GM18505 (cell line): Measurements from ENCODE around the gene TP53BP2.
"Not testable (repeated sequence)": the region's sequence is repeated elsewhere in the genome, so short reads cannot be mapped to it uniquely, and the experiment has no call there.

Experiments used
- ATAC-seq: cut with Tn5 transposase; IDR thresholded peaks from one replicate; pipeline ENCODE4 v1.9.1; 2021; ENCODE audit not compliant: unreplicated experiment
- POLR2A ChIP-seq: IDR thresholded peaks from 4 replicates; pipeline ENCODE4 v1.6.1; 2011; ENCODE audit warnings: borderline replicate concordance; ENCODE audit not compliant: insufficient read depth, insufficient read length; ENCODE audit errors: extremely low read depth

The TP53BP2 gene

DNA sequence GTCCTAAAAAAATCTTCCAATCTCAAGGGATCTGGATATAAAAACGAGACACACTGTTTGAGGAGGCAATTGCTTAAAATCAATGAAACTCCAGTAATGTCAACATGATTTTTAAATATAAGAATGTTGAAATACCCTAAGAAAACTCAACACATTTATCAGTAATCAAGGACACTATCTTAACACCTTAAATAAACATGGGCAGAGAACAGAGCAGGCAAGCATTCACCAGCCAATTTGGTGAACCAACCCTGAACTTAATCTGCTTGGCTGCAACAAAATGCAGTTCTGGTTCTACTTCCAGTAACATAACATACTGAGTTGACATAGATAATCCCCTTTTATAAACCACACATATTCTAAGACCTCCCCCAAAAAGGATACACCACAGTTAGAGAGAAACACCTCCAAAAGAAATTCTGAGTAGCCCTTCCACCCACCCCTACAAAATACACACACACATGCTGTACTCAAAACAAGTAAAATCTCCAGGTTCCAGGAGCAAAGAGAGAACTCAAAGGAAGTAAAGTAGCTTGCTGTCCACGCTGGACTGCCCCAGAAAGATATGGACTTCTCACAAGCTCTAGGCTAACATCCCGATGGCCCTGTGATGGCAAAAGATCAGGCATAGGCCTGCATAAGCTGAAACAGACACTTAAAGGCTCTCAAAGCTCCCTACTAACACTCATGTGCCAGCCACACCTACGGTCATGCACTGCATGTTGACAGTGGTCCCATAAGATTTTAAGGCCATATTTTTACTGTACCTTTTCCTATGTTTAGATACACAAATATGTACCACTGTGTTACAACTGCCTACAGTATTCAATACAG lies 30.5 kb downstream of the TP53BP2 start:
- TF ChIP-seq POLR2A: no peak
- ATAC-seq: no peak

DNA sequence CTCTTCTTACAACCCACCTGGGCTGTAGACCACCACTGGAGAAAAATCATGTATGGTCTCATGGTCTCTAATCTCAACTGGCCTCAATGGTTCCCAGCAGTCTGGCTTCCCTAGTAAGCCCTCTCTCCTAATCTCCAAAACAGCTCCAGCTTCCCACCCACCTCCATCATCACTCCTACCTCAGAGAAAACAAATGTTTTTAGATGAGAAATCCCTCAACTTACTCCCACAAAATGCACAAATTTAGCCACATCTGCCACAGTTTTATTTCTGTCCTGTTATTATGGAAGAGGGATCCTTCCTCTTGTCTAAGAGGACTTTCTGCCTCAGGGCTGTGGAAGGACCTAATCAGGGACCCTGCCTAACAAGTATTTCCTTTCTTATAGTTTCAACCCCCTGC lies 32.1 kb downstream of the TP53BP2 start:
- TF ChIP-seq POLR2A: no peak
- no peak for ATAC-seq

DNA sequence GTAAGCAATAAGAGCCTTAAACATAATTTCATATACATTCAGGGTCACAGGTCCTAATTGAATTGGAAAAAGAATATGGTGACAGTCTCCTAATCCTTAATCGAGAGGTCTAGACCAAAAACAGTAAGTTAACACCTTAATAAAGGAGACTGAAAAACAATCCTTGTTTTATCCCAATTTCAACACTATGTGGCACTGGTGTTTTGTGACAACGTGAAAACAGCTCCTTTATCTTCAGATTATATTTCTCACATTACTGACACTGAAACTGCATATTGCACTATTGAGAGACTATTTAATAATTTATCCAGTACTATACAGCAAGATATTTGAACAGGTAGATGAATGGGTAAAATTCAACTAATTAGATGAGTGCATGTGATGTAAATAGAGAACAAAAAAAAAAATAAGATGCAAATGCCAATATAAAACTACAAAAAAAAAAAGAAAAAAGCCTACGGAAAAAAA lies 34.1 kb downstream of the TP53BP2 start:
- no peak for ATAC-seq
- no peak for TF ChIP-seq POLR2A

DNA sequence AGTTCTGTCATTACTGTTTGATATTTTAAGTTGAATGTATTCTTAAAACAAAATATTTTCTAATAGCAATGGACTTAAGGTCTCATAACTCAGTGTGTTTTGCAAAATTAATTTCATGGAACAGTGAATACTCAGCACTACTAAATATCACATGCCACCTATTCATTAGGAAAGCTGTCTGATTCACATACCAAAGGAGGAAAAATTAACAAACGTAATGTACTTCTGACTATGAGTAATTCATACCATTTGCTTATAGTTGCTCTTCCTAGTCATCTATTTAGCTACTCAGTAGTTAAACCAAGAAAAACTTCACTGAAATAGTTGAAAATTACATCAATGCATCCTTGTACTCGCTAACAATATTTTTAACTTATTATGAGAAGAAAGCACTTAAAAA lies 35.2 kb downstream of the TP53BP2 start:
- ATAC-seq: no peak
- no peak for TF ChIP-seq POLR2A

DNA sequence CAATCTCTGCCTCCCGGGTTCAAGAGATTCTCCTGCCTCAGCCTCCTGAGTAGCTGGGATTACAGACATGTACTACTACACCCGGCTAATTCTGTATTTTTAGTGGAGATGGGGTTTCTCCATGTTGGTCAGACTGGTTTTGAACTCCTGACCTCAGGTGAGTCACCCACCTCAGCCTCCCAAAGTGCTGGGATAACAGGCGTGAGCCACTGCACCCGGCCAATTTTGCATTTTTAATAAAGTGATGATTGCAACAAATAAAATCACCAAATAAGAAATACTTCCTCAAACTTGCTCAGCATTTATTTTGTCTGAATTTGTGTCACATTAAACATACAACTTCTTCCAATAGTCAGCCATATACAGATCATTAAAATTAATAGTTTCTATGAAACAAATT lies 35.8 kb downstream of the TP53BP2 start:
- ATAC-seq: not testable (repeated sequence)

DNA sequence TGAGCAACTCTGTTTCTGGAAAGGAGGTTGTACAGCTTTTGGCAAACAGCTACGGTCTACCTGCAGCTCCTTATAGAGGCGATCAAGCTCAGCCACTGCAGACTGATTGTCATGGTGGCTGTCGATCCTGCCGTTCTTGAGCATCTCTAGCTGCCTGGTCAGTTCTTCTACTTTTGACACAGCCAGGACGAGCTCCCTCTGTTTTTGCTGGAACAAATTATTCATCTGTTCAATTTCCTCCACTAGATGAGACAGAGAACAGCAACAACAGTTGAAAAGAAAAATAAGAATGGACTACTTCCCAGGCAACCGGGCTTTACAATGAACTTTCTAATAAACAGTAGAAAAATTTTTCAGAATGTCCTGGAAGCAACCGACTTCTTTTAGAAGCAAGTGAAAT lies 42.5 kb downstream of the TP53BP2 start:
- TF ChIP-seq POLR2A: no peak
- ATAC-seq: no peak

DNA sequence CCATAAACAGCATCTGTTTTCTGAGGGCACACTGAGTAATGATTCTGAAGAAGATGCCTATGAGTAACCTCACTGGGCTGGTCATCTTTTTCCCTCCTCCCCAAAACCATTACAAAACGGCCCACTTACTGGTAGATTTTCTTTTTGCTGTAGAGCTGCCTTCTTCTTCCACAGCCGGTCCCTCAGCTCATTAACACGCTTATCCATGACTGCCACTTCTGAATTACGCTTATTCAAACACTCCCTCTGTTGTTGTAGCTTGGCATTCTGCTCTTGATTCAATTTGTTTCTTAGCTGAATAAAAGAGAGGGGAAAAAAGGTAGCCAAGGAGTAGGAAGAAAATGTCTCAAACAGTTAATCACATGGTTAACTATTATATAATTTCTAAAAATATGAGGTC lies 43.1 kb downstream of the TP53BP2 start:
- ATAC-seq: no peak
- no peak for TF ChIP-seq POLR2A

DNA sequence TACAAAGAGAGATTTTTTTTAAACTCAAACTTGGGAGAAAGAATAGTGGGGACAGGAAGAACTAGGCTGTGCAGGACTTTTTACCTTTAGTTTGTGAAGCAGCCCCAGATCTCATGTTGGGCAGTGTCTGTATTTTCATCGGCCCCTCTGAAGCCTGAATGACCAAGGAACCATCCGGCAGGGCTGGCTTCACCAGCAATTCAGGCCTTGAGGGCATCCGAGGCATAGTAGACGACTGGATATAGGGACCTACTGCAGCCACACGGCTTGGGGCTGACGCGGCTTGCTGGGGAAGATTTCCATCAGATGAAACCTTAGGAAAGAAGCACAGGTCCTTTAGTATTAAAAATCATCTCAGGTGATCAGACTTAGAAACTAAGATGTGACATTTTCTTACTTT lies 43.7 kb downstream of the TP53BP2 start:
- no peak for TF ChIP-seq POLR2A

DNA sequence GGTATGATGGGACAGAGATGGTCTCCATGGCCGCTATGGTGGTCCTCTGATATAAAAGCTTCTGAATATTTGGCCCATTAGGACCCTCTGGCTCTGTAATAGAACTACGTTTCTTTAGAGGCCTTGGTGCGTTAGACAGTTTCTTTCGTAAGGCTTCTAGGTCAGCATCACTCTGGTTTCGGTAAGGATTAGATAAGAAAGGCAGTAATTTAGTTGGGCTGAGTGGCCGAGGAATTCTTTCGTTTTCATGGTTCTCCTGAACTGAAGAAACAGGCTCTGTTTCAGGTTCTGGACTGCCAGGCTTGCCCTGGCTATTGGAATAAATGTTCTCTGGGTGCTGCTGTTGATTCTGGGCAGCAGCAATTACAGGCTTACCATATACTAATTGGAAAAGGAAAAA lies 49.5 kb downstream of the TP53BP2 start:
- no peak for TF ChIP-seq POLR2A
- ATAC-seq: no peak

More for the DNA sequence above, 43.7 kb downstream of the TP53BP2 start:
- no peak for ATAC-seq

DNA sequence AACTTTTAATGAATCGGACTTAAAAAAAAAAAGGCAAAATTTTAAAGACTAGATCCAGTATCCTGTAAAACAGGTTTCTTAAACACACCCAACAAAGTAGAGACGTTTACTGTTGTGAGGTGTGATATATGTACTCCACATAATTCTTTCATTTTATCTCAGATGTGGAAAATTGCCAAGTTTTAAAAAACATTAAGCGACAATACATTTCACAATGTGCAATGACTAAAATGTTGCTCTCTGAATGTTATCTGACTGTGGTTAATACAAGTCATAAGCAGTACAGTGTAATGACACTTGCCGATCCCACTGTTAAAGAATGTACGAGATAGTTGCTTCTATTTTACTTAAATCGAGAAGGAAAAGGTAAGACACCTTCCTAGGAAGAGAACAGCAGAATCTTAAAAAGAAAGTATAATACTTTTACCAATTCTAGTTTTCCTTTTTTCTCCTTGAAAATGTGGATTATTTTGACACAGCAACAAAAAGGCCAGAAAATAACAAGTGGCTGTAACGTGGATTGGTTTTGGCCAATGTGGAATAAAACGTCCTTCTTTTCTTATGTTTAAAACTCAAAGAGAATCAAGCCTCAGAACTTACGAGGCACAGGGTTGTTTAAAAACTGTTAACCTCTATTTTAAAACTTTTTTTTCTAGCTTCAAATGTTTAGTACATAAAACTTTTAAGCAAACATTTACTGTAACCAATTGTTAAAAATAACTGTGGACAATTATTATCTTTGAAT lies 51.4 kb downstream of the TP53BP2 start:
- no peak for TF ChIP-seq POLR2A
- no peak for ATAC-seq

DNA sequence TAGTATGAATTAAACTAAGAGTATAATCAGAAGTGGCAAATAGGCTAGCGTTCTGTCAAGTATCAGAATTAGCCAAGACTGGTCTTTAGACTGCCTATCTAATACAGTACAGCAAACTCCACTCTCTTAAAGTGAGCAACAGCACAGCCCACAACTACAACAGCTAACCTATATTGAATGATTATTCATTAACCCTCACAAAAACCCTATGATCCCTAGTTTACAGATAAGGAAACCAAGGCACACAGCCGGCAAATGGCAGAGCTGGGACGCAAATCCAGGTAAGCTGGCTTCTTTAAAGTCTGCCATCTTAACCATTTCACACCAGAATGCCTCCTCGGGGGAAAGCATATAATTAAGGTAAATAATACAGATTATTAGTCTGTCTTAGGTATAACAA lies 52.0 kb downstream of the TP53BP2 start:
- no peak for TF ChIP-seq POLR2A
- no peak for ATAC-seq

DNA sequence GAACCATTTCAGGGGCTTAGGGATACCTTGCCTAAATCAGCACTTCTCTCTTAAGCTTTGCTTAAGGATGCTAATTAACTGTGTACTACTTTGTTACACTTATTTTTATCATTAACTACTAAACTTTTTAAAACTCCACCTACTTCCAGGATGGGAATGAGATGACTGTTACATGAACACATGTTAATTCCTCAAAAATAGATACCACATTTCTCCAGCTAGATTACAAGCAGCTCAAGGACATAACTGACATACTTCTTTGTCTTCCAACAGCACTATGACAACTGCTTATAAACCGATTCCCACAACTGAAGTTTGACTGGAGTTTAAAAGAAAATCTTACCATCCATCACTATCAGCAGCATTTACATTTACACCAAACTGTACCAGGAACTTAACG lies 53.7 kb downstream of the TP53BP2 start:
- no peak for TF ChIP-seq POLR2A
- no peak for ATAC-seq

DNA sequence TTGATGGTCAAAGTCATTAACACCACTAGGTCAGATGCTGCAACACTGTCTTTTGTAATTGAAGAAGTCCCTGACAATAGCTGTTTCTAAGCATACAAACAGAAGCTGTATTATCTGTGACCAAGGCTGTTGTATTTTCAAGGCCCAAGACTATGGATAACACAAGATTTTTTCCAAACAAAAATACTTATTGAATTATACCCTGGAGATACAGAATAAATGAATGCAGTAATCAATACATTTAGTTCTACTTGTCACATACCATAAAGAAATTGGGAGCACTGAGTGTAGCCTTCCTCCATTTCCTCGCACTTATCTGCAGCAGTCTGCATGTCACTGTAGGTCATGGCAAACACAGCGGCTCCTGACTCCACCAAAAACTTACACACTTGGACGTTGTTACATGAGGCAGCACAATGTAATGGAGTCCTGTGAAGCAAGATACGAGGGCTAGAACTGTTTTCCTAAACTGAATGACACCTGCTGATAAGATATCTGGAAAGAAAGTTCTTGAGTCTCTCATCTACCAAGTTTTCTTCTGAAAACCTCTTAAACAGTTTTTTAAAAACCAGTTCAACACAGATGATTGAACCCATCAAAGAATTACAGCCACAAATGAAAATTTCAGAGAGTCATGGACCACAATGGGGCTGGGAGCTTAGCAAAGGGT lies 56.9 kb downstream of the TP53BP2 start:
- no peak for ATAC-seq
- no peak for TF ChIP-seq POLR2A
